GM12891 (cell line): ENCODE measurements around the gene KAT2B.

Experiments used
- DNase-seq: peaks from one replicate; pipeline ENCODE4 v3.0.0; 2011; ENCODE audit warnings: low spot score; ENCODE audit not compliant: insufficient read length
- FAIRE-seq: peaks from 2 replicates; lab custom pipeline; 2011; peaks lifted over from hg19 to GRCh38; lab: Jason Lieb, UNC
- PAX5 ChIP-seq: IDR thresholded peaks from 2 replicates; pipeline ENCODE4 v1.6.1; 2011; ENCODE audit warnings: low read length, moderate library complexity, mild to moderate bottlenecking; ENCODE audit not compliant: insufficient read depth, severe bottlenecking
- POLR2A ChIP-seq: IDR thresholded peaks from 2 replicates; pipeline ENCODE4 v1.6.1; 2011; ENCODE audit warnings: low read depth, low read length, control low read depth
- POLR2AphosphoS5 ChIP-seq: IDR thresholded peaks from 2 replicates; pipeline ENCODE4 v1.6.1; 2011; ENCODE audit warnings: low read depth, low read length, control low read depth
- POU2F2 ChIP-seq: IDR thresholded peaks from 2 replicates; pipeline ENCODE4 v1.6.1; 2011; ENCODE audit warnings: low read depth, mild to moderate bottlenecking, control low read depth, low read length, moderate library complexity
- SPI1 ChIP-seq: IDR thresholded peaks from 2 replicates; pipeline ENCODE4 v1.6.1; 2011; ENCODE audit warnings: low read depth, low read length, control low read depth
- TAF1 ChIP-seq: IDR thresholded peaks from 2 replicates; pipeline ENCODE4 v1.6.1; 2011; ENCODE audit warnings: low read depth, low read length, control low read depth

Gene KAT2B

DNA sequence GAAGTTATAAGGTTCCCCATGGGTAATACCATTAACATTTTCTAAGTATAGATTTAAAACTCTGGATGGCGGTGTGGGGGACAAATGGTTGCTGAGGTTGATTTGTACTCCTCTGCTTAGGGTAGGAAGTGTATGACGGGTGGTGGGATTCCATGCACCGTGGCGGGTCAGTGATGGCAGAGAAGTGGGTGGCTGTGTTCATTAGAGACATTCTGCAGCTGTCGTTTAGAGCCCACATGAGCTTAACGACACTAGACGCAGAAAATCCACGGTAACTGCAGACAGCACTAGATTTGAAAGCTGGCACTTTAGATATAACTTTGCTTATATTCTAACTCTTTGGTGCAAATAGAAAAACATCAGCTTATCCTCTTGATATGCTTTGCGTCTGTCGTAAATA, 108.2 kb downstream of the KAT2B start:
- no peak for FAIRE-seq
- no peak for TF ChIP-seq POLR2AphosphoS5
- no peak for TF ChIP-seq SPI1
- no peak for TF ChIP-seq POU2F2
- TF ChIP-seq TAF1 = no peak
- TF ChIP-seq POLR2A = no peak
- no peak for TF ChIP-seq PAX5
- no peak for DNase-seq

GRCh38 chr3:20154078-20154477, 113.8 kb downstream of the KAT2B start:
- no peak for FAIRE-seq
- DNase-seq = no peak
- TF ChIP-seq POU2F2 = no peak
- no peak for TF ChIP-seq PAX5
- TF ChIP-seq POLR2AphosphoS5 = no peak
- TF ChIP-seq POLR2A = no peak
- TF ChIP-seq TAF1 = no peak

DNA sequence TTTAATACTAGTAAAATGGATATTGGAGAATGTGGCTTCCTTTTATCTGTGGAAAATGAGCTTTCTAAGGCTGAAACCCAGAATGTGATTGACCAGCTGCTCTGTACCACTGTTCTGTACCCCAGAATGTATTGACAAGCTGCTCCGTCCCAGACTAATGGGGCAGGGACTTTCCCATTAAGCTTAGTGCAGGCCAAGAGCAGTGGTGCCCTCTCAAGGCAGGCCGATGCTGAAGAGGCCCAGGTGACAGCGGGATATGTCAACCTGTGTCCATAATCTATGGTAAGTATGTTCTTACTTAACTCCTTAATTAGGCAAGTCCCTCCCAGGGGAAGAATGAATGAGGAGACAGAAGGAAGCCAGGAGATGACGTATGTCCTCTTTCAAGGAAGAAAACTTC, 114.7 kb downstream of the KAT2B start:
- TF ChIP-seq POU2F2 (no peak), POLR2AphosphoS5 (no peak), PAX5 (no peak), TAF1 (no peak), SPI1 (no peak), POLR2A (no peak)
- no peak for DNase-seq
- FAIRE-seq = peak; percentile 69

DNA sequence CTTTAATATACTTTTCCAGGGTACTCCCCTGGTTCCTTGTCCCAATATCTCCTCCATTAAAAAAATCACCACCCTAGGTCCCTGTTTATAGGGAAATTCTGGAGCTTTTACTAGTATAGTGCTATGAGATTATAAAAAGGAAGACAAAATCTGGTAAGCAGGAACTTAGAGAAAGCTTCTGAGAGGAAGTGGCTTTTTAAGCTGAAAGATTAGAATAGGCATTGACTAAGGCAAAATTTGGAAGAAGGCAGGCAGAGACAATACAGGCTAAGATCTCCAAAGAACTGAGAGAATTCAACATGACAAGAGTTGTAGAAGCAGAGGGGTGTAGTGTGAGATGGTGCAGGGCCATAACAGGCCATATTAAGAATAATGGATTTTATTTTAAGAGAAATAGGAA, 120.0 kb downstream of the KAT2B start:
- FAIRE-seq (no peak), DNase-seq (no peak)
- peak; percentile 33; the same call in 1 of the 2 replicates for TF ChIP-seq SPI1
- TF ChIP-seq TAF1 = no peak

- no peak for FAIRE-seq
- TF ChIP-seq SPI1 (no peak), POLR2AphosphoS5 (no peak), PAX5 (no peak), TAF1 (no peak), POLR2A (no peak), POU2F2 (no peak)
- DNase-seq = no peak
These were observed 121.5 kb downstream of the KAT2B start for GRCh38 chr3:20161714-20162113.

DNA sequence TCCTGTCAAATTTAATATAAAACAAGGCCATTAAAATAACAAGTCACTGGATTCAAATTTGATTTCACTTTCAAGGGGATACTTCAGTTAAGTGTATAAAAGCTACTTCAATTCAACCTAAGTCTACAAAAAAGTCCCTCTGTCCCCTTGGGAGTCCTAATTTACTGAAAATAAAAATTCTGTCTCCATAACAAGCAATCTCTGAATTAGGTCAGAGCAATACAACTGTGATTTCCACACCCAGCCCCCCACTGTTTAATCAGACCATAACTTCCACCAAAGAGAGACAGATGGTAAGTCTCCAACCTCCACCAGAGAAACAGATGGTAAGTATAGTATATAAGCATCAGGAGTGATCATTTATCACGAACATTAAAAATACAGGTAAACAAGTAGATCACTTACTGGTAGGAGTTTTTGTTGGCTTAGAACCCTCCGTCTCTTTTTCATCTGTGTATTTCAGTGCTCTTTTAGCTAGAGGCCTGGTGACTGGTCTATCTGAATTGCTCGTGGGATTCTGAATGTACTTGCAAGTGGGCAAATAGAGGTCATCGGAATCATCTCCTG, 133.7 kb downstream of the KAT2B start:
- FAIRE-seq = peak; percentile 38
- TF ChIP-seq POLR2A (no peak), POLR2AphosphoS5 (no peak), PAX5 (no peak)
- no peak for DNase-seq

GRCh38 chr3:20181276-20181675, 141.0 kb downstream of the KAT2B start:
- FAIRE-seq (no peak), DNase-seq (no peak)
- TF ChIP-seq SPI1 (no peak), PAX5 (no peak), TAF1 (no peak), POLR2AphosphoS5 (no peak), POU2F2 (no peak), POLR2A (no peak)

GRCh38 chr3:20182206-20182605, 142.0 kb downstream of the KAT2B start:
- FAIRE-seq = no peak
- DNase-seq = no peak

DNA sequence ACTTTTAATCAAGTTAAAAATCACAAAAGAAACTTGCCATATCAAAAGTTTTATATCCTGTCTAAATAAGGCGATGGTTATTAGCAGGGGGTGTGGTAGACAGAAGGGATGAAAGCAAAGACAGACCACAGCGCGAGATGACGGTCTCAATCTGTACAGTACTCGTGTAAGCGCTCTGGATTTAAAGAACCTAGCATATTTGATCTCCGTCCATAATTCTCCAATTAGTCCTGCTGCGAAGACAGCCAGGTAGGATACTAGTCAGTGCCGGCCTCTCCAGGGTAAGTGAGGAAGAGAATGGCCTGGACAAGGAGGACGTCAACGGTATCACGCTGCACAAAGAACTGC, 145.1 kb downstream of the KAT2B start:
- no peak for TF ChIP-seq PAX5
- no peak for TF ChIP-seq TAF1
- no peak for TF ChIP-seq POU2F2
- no peak for TF ChIP-seq POLR2A
- no peak for TF ChIP-seq SPI1
- no peak for TF ChIP-seq POLR2AphosphoS5
- FAIRE-seq (no peak), DNase-seq (no peak)

More at GRCh38 chr3:20182206-20182605, 142.0 kb downstream of the KAT2B start:
- no peak for TF ChIP-seq PAX5
- no peak for TF ChIP-seq POU2F2
- no peak for TF ChIP-seq SPI1
- no peak for TF ChIP-seq POLR2A

DNA sequence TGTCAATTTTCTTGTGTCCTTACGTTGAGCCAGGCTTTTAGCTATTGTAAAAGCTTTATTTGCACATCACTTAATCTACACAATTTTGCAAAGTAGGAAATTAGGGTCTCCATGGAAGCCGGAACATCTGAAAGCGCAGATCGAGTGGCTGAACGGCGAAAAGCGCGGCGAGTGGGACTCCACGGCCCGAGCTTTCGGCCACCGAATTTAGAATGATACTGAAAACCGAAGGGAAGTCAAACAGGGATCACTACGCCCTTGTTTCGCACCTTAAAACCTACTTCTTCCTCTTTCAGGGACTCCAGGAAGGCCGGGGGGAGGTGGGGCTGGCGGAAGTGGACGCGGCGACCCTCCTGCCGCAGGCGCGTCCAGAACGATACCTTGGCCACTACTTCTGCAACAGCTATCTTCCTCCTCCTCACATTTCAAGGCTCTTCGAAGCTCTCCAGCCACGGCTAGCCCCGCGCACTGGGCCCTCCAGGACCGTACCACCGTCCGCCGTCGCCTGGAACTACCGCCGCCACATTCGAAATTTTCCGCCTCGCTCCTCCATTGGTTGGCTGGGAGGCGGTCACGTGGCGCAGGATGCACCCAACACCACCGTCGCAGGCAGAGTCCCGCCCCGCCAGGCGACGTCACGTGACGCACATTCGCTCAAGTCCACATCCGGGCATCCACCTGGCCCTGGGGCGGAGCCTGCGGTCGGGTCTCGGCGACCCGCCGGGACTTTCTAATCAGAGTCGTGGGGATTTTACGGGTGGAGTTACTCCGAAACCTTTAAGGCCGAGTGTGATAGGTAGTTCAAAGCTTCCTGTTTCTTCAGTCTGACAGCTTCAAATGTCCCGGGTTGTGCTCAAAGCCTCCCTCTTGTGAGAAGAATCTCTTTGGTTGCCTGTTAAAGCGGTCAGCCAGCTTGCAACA, 145.7 kb downstream of the KAT2B start, which contains the start of gene SGO1:
Gene SGO1, minus strand, starts transcription at position 528 of the 921 bp plus-strand sequence. CDS start 2,179 bp downstream, outside the sequence.
- DNase-seq (peak; percentile 74), FAIRE-seq (peak; percentile 99)
- TF ChIP-seq SPI1 = peak; percentile 20; the same call in 1 of the 2 replicates
- peak; percentile 84 for TF ChIP-seq TAF1
- peak; percentile 87; the same call in 1 of the 2 replicates for TF ChIP-seq POLR2AphosphoS5
- TF ChIP-seq POLR2A = peak; percentile 93
- TF ChIP-seq POU2F2 = peak; percentile 74
- no peak for TF ChIP-seq PAX5

- FAIRE-seq = no peak
- no peak for DNase-seq
- TF ChIP-seq SPI1 = no peak
- no peak for TF ChIP-seq POU2F2
- no peak for TF ChIP-seq POLR2A
- TF ChIP-seq PAX5 = no peak
- TF ChIP-seq POLR2AphosphoS5 = no peak
These were observed 146.4 kb downstream of the KAT2B start for GRCh38 chr3:20186600-20187004.
